ENCODE measurements around the gene PPIP5K2. TPM values are rescaled to one million over a fixed set of nuclear protein-coding genes. Genes with fewer than 3 reads are reported as not detected.

Gene PPIP5K2
- polyA plus RNA-seq, 2 donors, result 10.5 to 15.1 TPM

Other genes with a start within 250 kb of the PPIP5K2 start
- 1 to 10 TPM; 2.2 to 2.6 TPM for gene GIN1, start 163 bp upstream of the PPIP5K2 start, polyA plus RNA-seq
- gene MACIR, start 138.5 kb downstream of the PPIP5K2 start, polyA plus RNA-seq, result 1 to 10 TPM; 3.0 to 3.8 TPM